Measurements from ENCODE around the gene HNRNPR. TPM values are rescaled to one million over a fixed set of nuclear protein-coding genes. Genes with fewer than 3 reads are reported as not detected.

Gene HNRNPR
- total RNA-seq, 3 donors from 2014 or later = 84.0 to 108 (median 96.6) TPM

DNA sequence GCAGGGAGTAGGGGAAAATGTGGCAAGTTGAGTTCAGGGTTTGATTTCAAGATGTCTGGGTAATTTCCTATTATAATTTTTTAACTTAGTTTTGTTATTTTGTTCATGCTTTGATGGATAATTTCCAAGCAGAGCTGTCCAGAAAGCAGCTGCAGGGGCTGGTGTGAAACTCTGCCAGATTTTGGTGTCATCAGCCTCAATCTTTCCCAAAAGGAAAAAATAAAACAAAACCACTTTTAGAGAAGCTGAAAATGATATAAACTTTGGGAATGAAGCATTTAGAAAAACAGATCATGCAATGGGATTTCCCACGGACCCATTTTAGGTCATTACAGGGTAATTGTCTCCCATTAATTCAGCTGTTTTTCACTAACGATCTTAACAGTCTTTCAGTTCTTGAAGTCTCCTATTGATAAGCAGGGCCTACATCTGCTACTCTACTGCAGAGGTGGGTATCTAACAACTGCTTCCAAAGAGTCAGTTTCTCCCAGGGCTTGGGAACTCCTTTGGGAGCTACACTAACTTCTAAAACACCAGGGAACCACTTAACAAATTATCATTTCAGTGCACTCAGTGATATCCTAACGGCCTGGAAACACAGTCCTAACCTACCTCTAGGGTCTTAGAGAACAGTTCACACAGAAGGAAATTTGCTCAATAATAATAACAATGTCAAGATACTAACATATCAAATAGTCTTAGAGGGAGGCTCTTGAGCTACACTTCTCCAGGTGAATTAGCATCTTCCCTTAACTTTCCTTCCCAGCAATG, 13.2 kb upstream of the HNRNPR start:
- H3K9me3 ChIP-seq = peaks cover 33% of the 10 kb centered on the region
- DNase-seq = no peak
- TF ChIP-seq, protein P1, sequence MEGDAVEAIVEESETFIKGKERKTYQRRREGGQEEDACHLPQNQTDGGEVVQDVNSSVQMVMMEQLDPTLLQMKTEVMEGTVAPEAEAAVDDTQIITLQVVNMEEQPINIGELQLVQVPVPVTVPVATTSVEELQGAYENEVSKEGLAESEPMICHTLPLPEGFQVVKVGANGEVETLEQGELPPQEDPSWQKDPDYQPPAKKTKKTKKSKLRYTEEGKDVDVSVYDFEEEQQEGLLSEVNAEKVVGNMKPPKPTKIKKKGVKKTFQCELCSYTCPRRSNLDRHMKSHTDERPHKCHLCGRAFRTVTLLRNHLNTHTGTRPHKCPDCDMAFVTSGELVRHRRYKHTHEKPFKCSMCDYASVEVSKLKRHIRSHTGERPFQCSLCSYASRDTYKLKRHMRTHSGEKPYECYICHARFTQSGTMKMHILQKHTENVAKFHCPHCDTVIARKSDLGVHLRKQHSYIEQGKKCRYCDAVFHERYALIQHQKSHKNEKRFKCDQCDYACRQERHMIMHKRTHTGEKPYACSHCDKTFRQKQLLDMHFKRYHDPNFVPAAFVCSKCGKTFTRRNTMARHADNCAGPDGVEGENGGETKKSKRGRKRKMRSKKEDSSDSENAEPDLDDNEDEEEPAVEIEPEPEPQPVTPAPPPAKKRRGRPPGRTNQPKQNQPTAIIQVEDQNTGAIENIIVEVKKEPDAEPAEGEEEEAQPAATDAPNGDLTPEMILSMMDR (IDR thresholded peaks at IDR 0.05) = no peak

DNA sequence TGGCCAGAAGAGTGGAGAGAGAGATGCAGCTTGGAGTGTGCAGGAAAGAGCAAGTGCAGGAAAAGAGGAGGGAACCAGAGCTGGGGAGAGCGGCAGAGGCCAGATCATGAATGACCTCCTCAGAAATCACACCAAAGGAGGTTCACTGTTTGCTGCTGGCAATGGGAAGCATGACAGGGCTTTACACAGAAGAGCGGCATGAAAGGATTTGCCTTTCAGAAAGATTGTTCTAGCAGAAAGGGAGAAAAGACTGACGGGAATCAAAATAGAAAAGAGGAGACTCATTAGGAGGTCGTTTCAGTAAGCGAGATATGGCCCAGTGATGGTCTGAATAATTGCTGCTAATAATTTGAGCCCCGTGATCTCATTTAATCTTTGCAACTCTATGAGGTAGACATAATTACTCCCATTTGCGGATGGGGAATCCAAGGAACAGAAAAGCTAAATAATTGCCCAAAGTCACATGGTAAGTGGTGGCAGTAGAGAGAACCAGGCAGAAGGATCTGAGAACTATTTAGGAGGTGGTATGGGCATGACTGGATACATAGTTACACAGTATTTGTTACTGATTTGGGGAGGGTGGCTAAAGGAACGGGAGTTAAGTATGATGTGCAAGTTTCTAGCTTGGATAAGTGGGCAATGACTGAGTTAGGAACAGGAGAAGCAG, 12.5 kb upstream of the HNRNPR start:
- H3K9me3 ChIP-seq = peaks cover 25% of the 10 kb centered on the region
- intact Hi-C loops (cut with DNase I, micrococcal nuclease) = no loop called here
- no peak overlapping the region for H3K4me3 ChIP-seq
- H3K36me3 ChIP-seq (ENCODE audit: low read depth) = no peaks in the 10 kb centered on the region
- DNase-seq (no peak), ATAC-seq (no peak)
- TF ChIP-seq, protein P1 (IDR thresholded peaks at IDR 0.05) = no peak
- no peaks in the 10 kb centered on the region for H3K4me1 ChIP-seq (ENCODE audit: low read depth)

More for the DNA sequence above, 13.2 kb upstream of the HNRNPR start:
- ATAC-seq = no peak
- intact Hi-C loops (cut with DNase I, micrococcal nuclease) = no loop called here
- H3K36me3 ChIP-seq (ENCODE audit: low read depth) = peaks cover 6% of the 10 kb centered on the region
- no peak overlapping the region for H3K4me3 ChIP-seq
- H3K4me1 ChIP-seq (ENCODE audit: low read depth) = no peaks in the 10 kb centered on the region

DNA sequence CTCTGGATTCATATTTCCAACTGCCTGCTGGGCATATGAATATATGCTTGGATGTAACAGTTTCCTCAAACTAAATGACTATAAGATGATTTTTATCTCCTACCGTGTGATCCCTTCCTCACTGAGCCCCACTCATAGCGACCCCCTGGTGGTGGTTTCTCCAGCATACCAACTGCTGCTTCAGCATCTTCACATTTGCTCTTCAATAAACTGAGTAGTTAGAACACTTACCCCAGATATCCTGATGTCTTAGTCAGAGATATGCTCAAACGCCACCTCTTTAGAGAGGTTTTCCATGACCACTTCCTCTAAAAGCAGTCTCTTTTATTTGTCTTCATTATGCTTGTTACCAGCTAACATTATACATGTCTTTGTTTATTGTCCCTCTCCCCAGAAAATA, 10.2 kb upstream of the HNRNPR start:
- intact Hi-C loops (cut with DNase I, micrococcal nuclease) = no loop called here
- H3K4me1 ChIP-seq (ENCODE audit: low read depth) = no peaks in the 10 kb centered on the region
- H3K4me3 ChIP-seq = no peak overlapping the region
- H3K36me3 ChIP-seq (ENCODE audit: low read depth) = no peaks in the 10 kb centered on the region
- DNase-seq = no peak
- TF ChIP-seq, protein P1 (IDR thresholded peaks at IDR 0.05) = no peak
- no peak for ATAC-seq
- H3K9me3 ChIP-seq = peaks cover 3% of the 10 kb centered on the region

DNA sequence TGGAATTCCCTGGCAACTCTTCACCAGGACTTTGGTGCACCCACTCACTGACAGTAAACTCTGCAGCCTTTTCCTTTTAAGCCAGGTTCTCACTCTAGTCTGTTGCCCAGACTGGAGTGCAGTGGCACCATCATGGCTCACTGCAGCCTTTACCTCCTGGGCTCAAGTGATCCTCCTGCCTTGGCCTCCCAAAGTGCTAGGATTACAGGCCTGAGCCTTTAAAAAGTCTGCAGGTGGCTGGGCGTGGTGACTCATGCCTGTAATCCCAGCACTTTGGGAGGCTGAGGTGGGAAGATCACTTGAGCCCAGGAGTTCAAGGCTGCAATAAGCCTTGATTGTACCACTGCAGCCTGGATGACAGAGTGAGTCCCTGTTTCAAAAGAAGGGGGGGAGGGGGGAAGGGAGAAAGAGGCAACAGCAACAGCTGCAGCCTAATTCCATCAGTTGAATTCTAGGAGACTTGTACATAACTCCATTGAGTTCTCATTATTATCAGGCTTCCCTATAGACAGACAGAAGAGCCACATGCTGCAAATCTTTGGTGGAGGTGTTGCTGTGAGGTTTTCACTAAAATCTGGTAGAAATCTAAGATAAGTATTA, 8.1 kb upstream of the HNRNPR start:
- TF ChIP-seq, protein P1 (IDR thresholded peaks at IDR 0.05) = no peak
- DNase-seq = no peak
- Histone ChIP-seq H3K4me1 (ENCODE audit: low read depth) (no peaks in the 10 kb centered on the region), H3K4me3 (no peak overlapping the region), H3K36me3 (ENCODE audit: low read depth) (no peaks in the 10 kb centered on the region), H3K9me3 (no peaks in the 10 kb centered on the region)
- intact Hi-C loops (cut with DNase I, micrococcal nuclease) = no loop called here
- ATAC-seq = no peak

- TF ChIP-seq, protein P1 (IDR thresholded peaks at IDR 0.05) = no peak
- intact Hi-C loops (cut with DNase I, micrococcal nuclease) = no loop called here
- Histone ChIP-seq H3K9me3 (no peaks in the 10 kb centered on the region), H3K4me1 (ENCODE audit: low read depth) (peaks cover 16% of the 10 kb centered on the region), H3K4me3 (no peak overlapping the region), H3K36me3 (ENCODE audit: low read depth) (no peaks in the 10 kb centered on the region)
- ATAC-seq = no peak
- DNase-seq = no peak
Observed at GRCh38 chr1:23345920-23346319, 1.8 kb upstream of the HNRNPR start.

Data from mucosa of descending colon (tissue), 3 donors.